ENCODE measurements around the gene MGMT. TPM values are rescaled to one million over a fixed set of nuclear protein-coding genes. Genes with fewer than 3 reads are reported as not detected.

The MGMT gene
- total and polyA plus RNA-seq, 9 of the 15 experiments (the other 6 are each of a cell fraction or from before 2014, with no cell fraction given), result 0.03 to 0.29 (median 0.11) TPM; not detected in 4

DNA sequence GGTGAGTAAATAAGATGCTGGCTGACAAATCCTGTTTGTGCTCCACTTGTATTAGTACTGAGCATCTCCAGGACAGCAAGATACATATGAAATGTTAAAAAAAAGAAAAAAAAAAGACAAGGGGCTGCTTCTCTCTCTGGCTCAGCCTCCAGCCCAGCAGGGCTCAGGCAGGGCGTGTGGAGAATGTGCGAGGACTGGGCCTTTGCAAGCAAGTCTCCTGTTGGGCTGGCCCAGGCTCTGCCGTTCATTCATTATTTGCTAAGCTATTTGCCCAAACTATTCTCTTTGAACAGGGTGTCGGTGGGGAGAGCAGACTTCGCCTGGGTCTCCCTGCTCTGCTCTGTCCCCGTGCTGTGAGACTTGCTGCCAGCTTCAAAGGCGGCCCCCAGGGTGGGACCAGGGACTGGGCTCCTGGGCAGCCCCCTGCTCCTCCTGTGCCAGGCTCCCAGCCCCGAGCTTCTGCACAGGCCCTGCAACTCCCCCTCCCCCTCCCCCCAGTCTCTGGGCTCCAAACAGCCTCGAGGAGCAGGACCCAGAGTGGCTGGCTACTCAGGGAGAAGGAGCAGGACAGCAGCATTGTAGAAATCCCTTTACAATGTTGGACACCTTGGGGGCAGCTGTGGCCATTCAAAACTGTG is 25.6 kb upstream of the MGMT start:
- Histone ChIP-seq H3K79me2 (ENCODE audit: control insufficient read depth, insufficient read depth, low read length) (no peaks in the 10 kb centered on the region), H3K9me1 (ENCODE audit: control insufficient read depth, insufficient read depth, low read length) (no peaks in the 10 kb centered on the region), H3K27ac (ENCODE audit: extremely low read depth, low read depth, low read length) (no peak overlapping the region), H2AFZ (ENCODE audit: low read depth, low read length) (no peak overlapping the region), H3K9me3 (replicated peaks; ENCODE audit: control insufficient read depth, insufficient read depth, low read depth, low read length) (no peaks in the 10 kb centered on the region), H3K4me1 (replicated peaks in 1 of 2; ENCODE audit: control insufficient read depth in 2 of 2, insufficient read depth in 2 of 2, low read length in 2 of 2) (no peaks in the 10 kb centered on the region), H4K20me1 (replicated peaks; ENCODE audit: control insufficient read depth, insufficient read depth, low read length) (no peaks in the 10 kb centered on the region), H3K36me3 (ENCODE audit: control insufficient read depth, insufficient read depth, low read length) (no peaks in the 10 kb centered on the region), H3K4me3 (no peak overlapping the region), H3K27me3 (ENCODE audit: control insufficient read depth in 2 of 2, insufficient read depth in 2 of 2, low read length in 2 of 2) (peaks cover 0 to 8% of the 10 kb centered on the region in 2 experiments; a peak in 2 of 5 replicates), H3K4me2 (ENCODE audit: insufficient read depth, low read length) (no peak overlapping the region), H3K9ac (ENCODE audit: insufficient read depth in 1 of 2, low read depth in 2 of 2, low read length in 2 of 2) (no peak overlapping the region)
- DNase-seq (ENCODE audit: extremely low read depth in 1 of 4, low spot score in 3 of 4) (no peak), ATAC-seq (no peak), FAIRE-seq (no peak)
- ChIA-PET CTCF (ENCODE audit: low intra/inter-chr PET ratio) (no interaction called here), POLR2A (no interaction called here)
- BruUV-seq (replicated peaks), result no TSS peak
- WGBS (ENCODE audit: insufficient coverage, low coverage, missing lambda C conversion rate), result 0% methylated on average over 6 of the region's 9 CpGs
- TF ChIP-seq HMG20B (CRISPR knock-in tag; IDR thresholded peaks at IDR 0.05) (no peak), CEBPG (CRISPR knock-in tag; IDR thresholded peaks at IDR 0.05) (no peak), CEBPG (tag; conservative IDR thresholded peaks at IDR 0.05 in 1 of 2, IDR thresholded peaks at IDR 0.05 in 1 of 2) (no peak), KHSRP (IDR thresholded peaks at IDR 0.05) (no peak), MYBL2 (IDR thresholded peaks at IDR 0.05; ENCODE audit: low read depth) (no peak), MYBL2 (CRISPR knock-in tag; IDR thresholded peaks at IDR 0.05; ENCODE audit: borderline replicate concordance) (no peak), CC2D1A (IDR thresholded peaks at IDR 0.05) (no peak), U2AF2 (optimal IDR thresholded peaks at IDR 0.05; ENCODE audit: low read depth, low read length) (no peak), NBN (IDR thresholded peaks at IDR 0.05; ENCODE audit: low read depth) (no peak), RBM25 (IDR thresholded peaks at IDR 0.05; ENCODE audit: low read depth, low read length, severe bottlenecking) (no peak)
- TF ChIP-seq, protein P1, sequence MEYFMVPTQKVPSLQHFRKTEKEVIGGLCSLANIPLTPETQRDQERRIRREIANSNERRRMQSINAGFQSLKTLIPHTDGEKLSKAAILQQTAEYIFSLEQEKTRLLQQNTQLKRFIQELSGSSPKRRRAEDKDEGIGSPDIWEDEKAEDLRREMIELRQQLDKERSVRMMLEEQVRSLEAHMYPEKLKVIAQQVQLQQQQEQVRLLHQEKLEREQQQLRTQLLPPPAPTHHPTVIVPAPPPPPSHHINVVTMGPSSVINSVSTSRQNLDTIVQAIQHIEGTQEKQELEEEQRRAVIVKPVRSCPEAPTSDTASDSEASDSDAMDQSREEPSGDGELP (CRISPR knock-in tag; IDR thresholded peaks at IDR 0.05; ENCODE audit: borderline replicate concordance), result no peak
- TF ChIP-seq, protein P2, sequence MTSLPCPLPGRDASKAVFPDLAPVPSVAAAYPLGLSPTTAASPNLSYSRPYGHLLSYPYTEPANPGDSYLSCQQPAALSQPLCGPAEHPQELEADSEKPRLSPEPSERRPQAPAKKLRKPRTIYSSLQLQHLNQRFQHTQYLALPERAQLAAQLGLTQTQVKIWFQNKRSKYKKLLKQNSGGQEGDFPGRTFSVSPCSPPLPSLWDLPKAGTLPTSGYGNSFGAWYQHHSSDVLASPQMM (CRISPR knock-in tag; IDR thresholded peaks at IDR 0.05), result no peak
- TF ChIP-seq, protein P3, sequence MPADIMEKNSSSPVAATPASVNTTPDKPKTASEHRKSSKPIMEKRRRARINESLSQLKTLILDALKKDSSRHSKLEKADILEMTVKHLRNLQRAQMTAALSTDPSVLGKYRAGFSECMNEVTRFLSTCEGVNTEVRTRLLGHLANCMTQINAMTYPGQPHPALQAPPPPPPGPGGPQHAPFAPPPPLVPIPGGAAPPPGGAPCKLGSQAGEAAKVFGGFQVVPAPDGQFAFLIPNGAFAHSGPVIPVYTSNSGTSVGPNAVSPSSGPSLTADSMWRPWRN (IDR thresholded peaks at IDR 0.05; ENCODE audit: low read depth), result no peak
- TF ChIP-seq, protein P4, sequence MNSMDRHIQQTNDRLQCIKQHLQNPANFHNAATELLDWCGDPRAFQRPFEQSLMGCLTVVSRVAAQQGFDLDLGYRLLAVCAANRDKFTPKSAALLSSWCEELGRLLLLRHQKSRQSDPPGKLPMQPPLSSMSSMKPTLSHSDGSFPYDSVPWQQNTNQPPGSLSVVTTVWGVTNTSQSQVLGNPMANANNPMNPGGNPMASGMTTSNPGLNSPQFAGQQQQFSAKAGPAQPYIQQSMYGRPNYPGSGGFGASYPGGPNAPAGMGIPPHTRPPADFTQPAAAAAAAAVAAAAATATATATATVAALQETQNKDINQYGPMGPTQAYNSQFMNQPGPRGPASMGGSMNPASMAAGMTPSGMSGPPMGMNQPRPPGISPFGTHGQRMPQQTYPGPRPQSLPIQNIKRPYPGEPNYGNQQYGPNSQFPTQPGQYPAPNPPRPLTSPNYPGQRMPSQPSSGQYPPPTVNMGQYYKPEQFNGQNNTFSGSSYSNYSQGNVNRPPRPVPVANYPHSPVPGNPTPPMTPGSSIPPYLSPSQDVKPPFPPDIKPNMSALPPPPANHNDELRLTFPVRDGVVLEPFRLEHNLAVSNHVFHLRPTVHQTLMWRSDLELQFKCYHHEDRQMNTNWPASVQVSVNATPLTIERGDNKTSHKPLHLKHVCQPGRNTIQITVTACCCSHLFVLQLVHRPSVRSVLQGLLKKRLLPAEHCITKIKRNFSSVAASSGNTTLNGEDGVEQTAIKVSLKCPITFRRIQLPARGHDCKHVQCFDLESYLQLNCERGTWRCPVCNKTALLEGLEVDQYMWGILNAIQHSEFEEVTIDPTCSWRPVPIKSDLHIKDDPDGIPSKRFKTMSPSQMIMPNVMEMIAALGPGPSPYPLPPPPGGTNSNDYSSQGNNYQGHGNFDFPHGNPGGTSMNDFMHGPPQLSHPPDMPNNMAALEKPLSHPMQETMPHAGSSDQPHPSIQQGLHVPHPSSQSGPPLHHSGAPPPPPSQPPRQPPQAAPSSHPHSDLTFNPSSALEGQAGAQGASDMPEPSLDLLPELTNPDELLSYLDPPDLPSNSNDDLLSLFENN (IDR thresholded peaks at IDR 0.05; ENCODE audit: low read depth in 2 of 2, low read length in 2 of 2), result no peak
- intact Hi-C loops (cut with micrococcal nuclease) (no loop called here), in situ Hi-C loops (cut with MboI) (no loop called here)

Data from K562 (cell line).